ENCODE data around the gene CES2. TPM values are rescaled to one million over a fixed set of nuclear protein-coding genes. Genes with fewer than 3 reads are reported as not detected.

Gene CES2
- total RNA-seq, 1 experiment from 2014 or later = 35.4 TPM

GRCh38 chr16:66914541-66914940 lies 20.8 kb upstream of the CES2 start:
- Histone ChIP-seq H3K4me2 (ENCODE audit: low read length) (no peak overlapping the region), H2AFZ (ENCODE audit: low read depth, low read length, poor library complexity, severe bottlenecking) (no peak overlapping the region), H3K4me3 (replicated peaks in 1 of 2; ENCODE audit: low read depth in 1 of 2, low read length in 2 of 2) (no peak overlapping the region), H3K4me1 (ENCODE audit: control insufficient read depth in 1 of 2, insufficient read depth in 2 of 2, low read length in 2 of 2) (peaks cover 0 to 13% of the 10 kb centered on the region in 2 experiments; a peak in 2 of 4 replicates), H3K36me3 (ENCODE audit: control insufficient read depth in 1 of 2, insufficient read depth in 2 of 2, low read length in 2 of 2) (no peaks in the 10 kb centered on the region), H3K27ac (ENCODE audit: low read depth, low read length) (no peak overlapping the region), H3K9me2 (ENCODE audit: insufficient read depth) (no peaks in the 10 kb centered on the region), H3K79me2 (ENCODE audit: insufficient read depth, low read length) (no peaks in the 10 kb centered on the region), H3K9ac (ENCODE audit: low read length) (no peak overlapping the region), H3K27me3 (ENCODE audit: insufficient read depth, low read length) (no peaks in the 10 kb centered on the region), H3K9me3 (ENCODE audit: control insufficient read depth in 1 of 2, insufficient read depth in 1 of 2, low read depth in 1 of 2, low read length in 2 of 2) (no peaks in the 10 kb centered on the region), H4K20me1 (ENCODE audit: insufficient read depth) (no peaks in the 10 kb centered on the region)
- ChIA-PET CTCF (interaction anchor here (0.8 kb wide), 1 partner anchor 14 kb away, joined by 3 read pairs; no protein-coding TSS in a partner anchor), RAD21 (ENCODE audit: low non-redundant PET in 1 of 2, low total read pairs in 2 of 2, uncharacterized antibody in 2 of 2, unreplicated experiment in 2 of 2) (no interaction called here), POLR2A (no interaction called here)
- intact Hi-C loops (cut with micrococcal nuclease) = no loop called here
- no TSS peak for BruUV-seq (replicated peaks)
- DNase-seq (ENCODE audit: low read depth, low spot score) (no peak), ATAC-seq (no peak)
- TF ChIP-seq ZNF274 (IDR thresholded peaks at IDR 0.05; ENCODE audit: low read depth, low read length) = no peak
- TF ChIP-seq EZH2 (IDR thresholded peaks at IDR 0.05) = no peak
- no peak for TF ChIP-seq SP1 (IDR thresholded peaks at IDR 0.05; ENCODE audit: low read depth)
- TF ChIP-seq, protein P1, sequence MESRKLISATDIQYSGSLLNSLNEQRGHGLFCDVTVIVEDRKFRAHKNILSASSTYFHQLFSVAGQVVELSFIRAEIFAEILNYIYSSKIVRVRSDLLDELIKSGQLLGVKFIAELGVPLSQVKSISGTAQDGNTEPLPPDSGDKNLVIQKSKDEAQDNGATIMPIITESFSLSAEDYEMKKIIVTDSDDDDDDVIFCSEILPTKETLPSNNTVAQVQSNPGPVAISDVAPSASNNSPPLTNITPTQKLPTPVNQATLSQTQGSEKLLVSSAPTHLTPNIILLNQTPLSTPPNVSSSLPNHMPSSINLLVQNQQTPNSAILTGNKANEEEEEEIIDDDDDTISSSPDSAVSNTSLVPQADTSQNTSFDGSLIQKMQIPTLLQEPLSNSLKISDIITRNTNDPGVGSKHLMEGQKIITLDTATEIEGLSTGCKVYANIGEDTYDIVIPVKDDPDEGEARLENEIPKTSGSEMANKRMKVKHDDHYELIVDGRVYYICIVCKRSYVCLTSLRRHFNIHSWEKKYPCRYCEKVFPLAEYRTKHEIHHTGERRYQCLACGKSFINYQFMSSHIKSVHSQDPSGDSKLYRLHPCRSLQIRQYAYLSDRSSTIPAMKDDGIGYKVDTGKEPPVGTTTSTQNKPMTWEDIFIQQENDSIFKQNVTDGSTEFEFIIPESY (IDR thresholded peaks at IDR 0.05; ENCODE audit: extremely low read depth, insufficient replicate concordance, low read length) = no peak
- no peak for TF ChIP-seq FOSL1 (IDR thresholded peaks at IDR 0.05; ENCODE audit: low read depth)
- no peak for TF ChIP-seq TCF7L2 (IDR thresholded peaks at IDR 0.05; ENCODE audit: borderline replicate concordance, extremely low read depth, insufficient read depth, insufficient read length)
- TF ChIP-seq RAD21 (IDR thresholded peaks at IDR 0.05; ENCODE audit: low read depth) = no peak
- no peak for TF ChIP-seq ZFX (IDR thresholded peaks at IDR 0.05)
- no peak for TF ChIP-seq POLR2A (IDR thresholded peaks at IDR 0.05; ENCODE audit: borderline replicate concordance, extremely low read depth, insufficient read depth, insufficient read length)
- TF ChIP-seq SIN3A (IDR thresholded peaks at IDR 0.05; ENCODE audit: low read depth) = no peak
- TF ChIP-seq CEBPB (IDR thresholded peaks at IDR 0.05; ENCODE audit: low read depth) = no peak
- TF ChIP-seq, protein P2, sequence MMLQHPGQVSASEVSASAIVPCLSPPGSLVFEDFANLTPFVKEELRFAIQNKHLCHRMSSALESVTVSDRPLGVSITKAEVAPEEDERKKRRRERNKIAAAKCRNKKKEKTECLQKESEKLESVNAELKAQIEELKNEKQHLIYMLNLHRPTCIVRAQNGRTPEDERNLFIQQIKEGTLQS (IDR thresholded peaks at IDR 0.05) = no peak
- TF ChIP-seq SRF (IDR thresholded peaks at IDR 0.05; ENCODE audit: low read depth) = no peak
- TF ChIP-seq ELF1 (IDR thresholded peaks at IDR 0.05; ENCODE audit: borderline replicate concordance, low read depth) = no peak
- TF ChIP-seq POLR2AphosphoS5 (IDR thresholded peaks at IDR 0.05; ENCODE audit: low read depth, low read length) = no peak
- TF ChIP-seq EGR1 (IDR thresholded peaks at IDR 0.05; ENCODE audit: low read depth) = no peak
- no peak for TF ChIP-seq JUND (IDR thresholded peaks at IDR 0.05)

All from HCT116 (cell line).